GM21529 (cell line): ENCODE measurements around the gene C1GALT1C1.
"Not testable (repeated sequence)": the region's sequence is repeated elsewhere in the genome, so short reads cannot be mapped to it uniquely, and the experiment has no call there.

ENCODE experiments used
- ATAC-seq: cut with Tn5 transposase; IDR thresholded peaks from one replicate; pipeline ENCODE4 v1.9.1; 2021; ENCODE audit not compliant: unreplicated experiment

C1GALT1C1 gene

GRCh38 chrX:120629667-120630537 is at the start of gene C1GALT1C1:
Gene C1GALT1C1, minus strand, starts transcription at chrX:120630054. Its CDS starts 2,888 bp downstream, at chrX:120627166.
- peak; percentile 93 for ATAC-seq

GRCh38 chrX:120677004-120677652 is 47.3 kb upstream of the C1GALT1C1 start:
- no peak for ATAC-seq

GRCh38 chrX:120672841-120673530 is 43.1 kb upstream of the C1GALT1C1 start:
- ATAC-seq = no peak

GRCh38 chrX:120672389-120672788 is 42.5 kb upstream of the C1GALT1C1 start:
- no peak for ATAC-seq

- no peak for ATAC-seq
Observed at GRCh38 chrX:120671963-120672362, 42.1 kb upstream of the C1GALT1C1 start.

GRCh38 chrX:120668357-120668756 is 38.5 kb upstream of the C1GALT1C1 start:
- no peak for ATAC-seq

- ATAC-seq = not testable (repeated sequence)
Observed at GRCh38 chrX:120664535-120664934, 34.7 kb upstream of the C1GALT1C1 start.

GRCh38 chrX:120664081-120664480 is 34.2 kb upstream of the C1GALT1C1 start:
- ATAC-seq = no peak

GRCh38 chrX:120662662-120663061 is 32.8 kb upstream of the C1GALT1C1 start:
- no peak for ATAC-seq

GRCh38 chrX:120660637-120661036 is 30.8 kb upstream of the C1GALT1C1 start:
- no peak for ATAC-seq

- ATAC-seq = no peak
Observed at GRCh38 chrX:120653000-120653399, 23.1 kb upstream of the C1GALT1C1 start.

- ATAC-seq = not testable (repeated sequence)
Observed at GRCh38 chrX:120652256-120652655, 22.4 kb upstream of the C1GALT1C1 start.

GRCh38 chrX:120647127-120647526 is 17.3 kb upstream of the C1GALT1C1 start:
- no peak for ATAC-seq

GRCh38 chrX:120642871-120643270 is 13.0 kb upstream of the C1GALT1C1 start:
- ATAC-seq = no peak

- no peak for ATAC-seq
Observed at GRCh38 chrX:120638619-120639018, 8.8 kb upstream of the C1GALT1C1 start.

GRCh38 chrX:120625371-120625770 is 4.5 kb downstream of the C1GALT1C1 start:
- ATAC-seq = no peak

GRCh38 chrX:120617996-120618630 is 11.7 kb downstream of the C1GALT1C1 start:
- peak; percentile 73 for ATAC-seq

- ATAC-seq = no peak
Observed at GRCh38 chrX:120614816-120615215, 15.0 kb downstream of the C1GALT1C1 start.

- ATAC-seq = no peak
Observed at GRCh38 chrX:120612086-120612485, 17.8 kb downstream of the C1GALT1C1 start.

- peak; percentile 62 for ATAC-seq
Observed at GRCh38 chrX:120604361-120604782, 25.5 kb downstream of the C1GALT1C1 start.
